Measurements from ENCODE around the gene TNK1. TPM values are rescaled to one million over a fixed set of nuclear protein-coding genes. Genes with fewer than 3 reads are reported as not detected.

The TNK1 gene
- total RNA-seq, 1 experiment from 2014 or later, result 16.8 TPM

GRCh38 chr17:7348478-7349242 lies 32.2 kb upstream of the TNK1 start:
- ChIA-PET CTCF (interaction anchor here (0.9 to 1.3 kb wide), 4 partner anchors 19 to 303 kb away, joined by 3 to 4 read pairs (median 4); partner anchors contain the start of gene SLC2A4), RAD21 (ENCODE audit: low non-redundant PET in 1 of 2, low total read pairs in 2 of 2, uncharacterized antibody in 2 of 2, unreplicated experiment in 2 of 2) (no interaction called here), POLR2A (interaction anchor here (0.7 kb wide), 1 partner anchor 209 kb away, joined by 4 read pairs; no protein-coding TSS in a partner anchor)
- DNase-seq (ENCODE audit: low read depth, low spot score) (no peak), ATAC-seq (no peak)
- Histone ChIP-seq H3K9me2 (ENCODE audit: insufficient read depth) (no peaks in the 10 kb centered on the region), H3K4me1 (ENCODE audit: control insufficient read depth in 1 of 2, insufficient read depth in 2 of 2, low read length in 2 of 2) (peaks cover 13 to 39% of the 10 kb centered on the region in 2 experiments), H4K20me1 (ENCODE audit: insufficient read depth) (0 out of 2 replicates have a peak, but pooled peaks cover 4% of the 10 kb centered on the region), H3K79me2 (ENCODE audit: insufficient read depth, low read length) (peaks cover 32% of the 10 kb centered on the region), H3K9me3 (ENCODE audit: control insufficient read depth in 1 of 2, insufficient read depth in 1 of 2, low read depth in 1 of 2, low read length in 2 of 2) (no peaks in the 10 kb centered on the region), H3K36me3 (ENCODE audit: control insufficient read depth in 1 of 2, insufficient read depth in 2 of 2, low read length in 2 of 2) (no peaks in the 10 kb centered on the region), H3K9ac (ENCODE audit: low read length) (no peak overlapping the region), H2AFZ (ENCODE audit: low read depth, low read length, poor library complexity, severe bottlenecking) (no peak overlapping the region), H3K4me2 (ENCODE audit: low read length) (no peak overlapping the region), H3K27ac (ENCODE audit: low read depth, low read length) (no peak overlapping the region), H3K4me3 (replicated peaks in 1 of 2; ENCODE audit: low read depth in 1 of 2, low read length in 2 of 2) (no peak overlapping the region), H3K27me3 (ENCODE audit: insufficient read depth, low read length) (no peaks in the 10 kb centered on the region)
- TF ChIP-seq CBX3 (IDR thresholded peaks at IDR 0.05; ENCODE audit: low read depth) (no peak), POLR2AphosphoS5 (IDR thresholded peaks at IDR 0.05; ENCODE audit: low read depth, low read length) (no peak), SP1 (IDR thresholded peaks at IDR 0.05; ENCODE audit: low read depth) (no peak), CTCF (IDR thresholded peaks at IDR 0.05 in 2 of 3, conservative IDR thresholded peaks at IDR 0.05 in 1 of 3; ENCODE audit: borderline replicate concordance in 1 of 3, insufficient read depth in 1 of 3, low read depth in 2 of 3, low read length in 2 of 3) (no peak), SIN3A (IDR thresholded peaks at IDR 0.05; ENCODE audit: low read depth) (no peak), EZH2 (IDR thresholded peaks at IDR 0.05) (no peak), EGR1 (IDR thresholded peaks at IDR 0.05; ENCODE audit: low read depth) (no peak)
- TF ChIP-seq, protein P1, sequence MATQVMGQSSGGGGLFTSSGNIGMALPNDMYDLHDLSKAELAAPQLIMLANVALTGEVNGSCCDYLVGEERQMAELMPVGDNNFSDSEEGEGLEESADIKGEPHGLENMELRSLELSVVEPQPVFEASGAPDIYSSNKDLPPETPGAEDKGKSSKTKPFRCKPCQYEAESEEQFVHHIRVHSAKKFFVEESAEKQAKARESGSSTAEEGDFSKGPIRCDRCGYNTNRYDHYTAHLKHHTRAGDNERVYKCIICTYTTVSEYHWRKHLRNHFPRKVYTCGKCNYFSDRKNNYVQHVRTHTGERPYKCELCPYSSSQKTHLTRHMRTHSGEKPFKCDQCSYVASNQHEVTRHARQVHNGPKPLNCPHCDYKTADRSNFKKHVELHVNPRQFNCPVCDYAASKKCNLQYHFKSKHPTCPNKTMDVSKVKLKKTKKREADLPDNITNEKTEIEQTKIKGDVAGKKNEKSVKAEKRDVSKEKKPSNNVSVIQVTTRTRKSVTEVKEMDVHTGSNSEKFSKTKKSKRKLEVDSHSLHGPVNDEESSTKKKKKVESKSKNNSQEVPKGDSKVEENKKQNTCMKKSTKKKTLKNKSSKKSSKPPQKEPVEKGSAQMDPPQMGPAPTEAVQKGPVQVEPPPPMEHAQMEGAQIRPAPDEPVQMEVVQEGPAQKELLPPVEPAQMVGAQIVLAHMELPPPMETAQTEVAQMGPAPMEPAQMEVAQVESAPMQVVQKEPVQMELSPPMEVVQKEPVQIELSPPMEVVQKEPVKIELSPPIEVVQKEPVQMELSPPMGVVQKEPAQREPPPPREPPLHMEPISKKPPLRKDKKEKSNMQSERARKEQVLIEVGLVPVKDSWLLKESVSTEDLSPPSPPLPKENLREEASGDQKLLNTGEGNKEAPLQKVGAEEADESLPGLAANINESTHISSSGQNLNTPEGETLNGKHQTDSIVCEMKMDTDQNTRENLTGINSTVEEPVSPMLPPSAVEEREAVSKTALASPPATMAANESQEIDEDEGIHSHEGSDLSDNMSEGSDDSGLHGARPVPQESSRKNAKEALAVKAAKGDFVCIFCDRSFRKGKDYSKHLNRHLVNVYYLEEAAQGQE (IDR thresholded peaks at IDR 0.05; ENCODE audit: low read depth), result no peak
- TF ChIP-seq, protein P2, sequence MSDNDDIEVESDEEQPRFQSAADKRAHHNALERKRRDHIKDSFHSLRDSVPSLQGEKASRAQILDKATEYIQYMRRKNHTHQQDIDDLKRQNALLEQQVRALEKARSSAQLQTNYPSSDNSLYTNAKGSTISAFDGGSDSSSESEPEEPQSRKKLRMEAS (IDR thresholded peaks at IDR 0.05), result no peak
- intact Hi-C loops (cut with micrococcal nuclease), result no loop called here
- BruUV-seq (replicated peaks), result no TSS peak

All from HCT116 (cell line).